Stimulated activated CD8-positive, alpha-beta memory T cell treated with anti-CD3 and anti-CD28 coated beads, Interleukin-15, amount 100 ng/mL, for 4 hours (primary cell): ENCODE results near the gene SDHA.
"Not testable (repeated sequence)": the region's sequence is repeated elsewhere in the genome, so short reads cannot be mapped to it uniquely, and the experiment has no call there.

Source experiments
- DNase-seq, 2 donors: peaks; one replicate each; pipeline ENCODE4 v3.0.0-alpha.2; 2020; ENCODE audit warnings: low read depth in 2 of 2

The SDHA gene

DNA sequence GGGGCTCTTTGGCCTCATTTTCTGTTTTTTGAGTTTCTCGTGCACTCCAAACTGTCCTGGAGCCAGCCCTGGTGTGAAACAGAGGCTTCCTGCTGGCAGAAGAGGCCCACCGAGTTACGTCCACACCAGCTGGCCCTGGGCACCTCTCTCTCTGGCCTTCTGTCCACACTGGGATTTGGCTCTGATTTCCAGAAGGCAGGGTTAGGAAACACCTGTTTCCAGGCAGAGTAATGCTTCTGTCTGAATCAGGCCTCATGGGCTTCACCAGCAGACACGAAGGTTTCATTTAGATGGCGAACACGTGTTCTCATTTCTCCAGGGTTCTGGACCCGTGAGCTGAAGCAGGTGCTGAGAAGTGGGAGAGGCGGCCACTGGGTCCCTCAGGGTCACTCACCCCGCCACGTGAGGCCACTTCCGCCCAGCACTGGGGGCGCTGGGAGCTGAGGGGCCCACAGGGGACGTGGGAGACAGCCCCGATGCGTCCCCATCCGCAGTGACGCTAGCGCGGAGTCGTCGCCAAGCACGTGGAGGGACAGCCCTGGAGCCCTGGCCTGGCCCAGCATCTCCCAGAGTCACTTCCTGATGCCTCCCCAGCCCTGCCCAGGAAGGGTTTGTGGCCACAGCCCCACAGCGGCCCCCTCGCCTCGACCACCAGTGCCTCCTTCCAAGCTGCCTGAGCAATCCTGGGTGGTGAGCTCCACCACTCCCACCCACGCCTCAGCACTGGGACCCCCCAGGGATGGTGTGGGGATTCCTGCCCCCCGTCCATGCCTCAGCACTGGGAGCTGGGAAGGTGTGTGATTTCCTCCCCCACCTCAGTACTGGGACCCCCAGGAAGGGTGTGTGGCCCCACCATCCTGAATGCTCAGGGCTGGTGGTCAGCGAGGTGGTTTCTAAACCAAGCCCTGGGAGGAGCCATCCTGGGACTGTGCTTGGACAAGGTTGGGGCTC is 31.8 kb upstream of the SDHA start:
- DNase-seq, result no peak

DNA sequence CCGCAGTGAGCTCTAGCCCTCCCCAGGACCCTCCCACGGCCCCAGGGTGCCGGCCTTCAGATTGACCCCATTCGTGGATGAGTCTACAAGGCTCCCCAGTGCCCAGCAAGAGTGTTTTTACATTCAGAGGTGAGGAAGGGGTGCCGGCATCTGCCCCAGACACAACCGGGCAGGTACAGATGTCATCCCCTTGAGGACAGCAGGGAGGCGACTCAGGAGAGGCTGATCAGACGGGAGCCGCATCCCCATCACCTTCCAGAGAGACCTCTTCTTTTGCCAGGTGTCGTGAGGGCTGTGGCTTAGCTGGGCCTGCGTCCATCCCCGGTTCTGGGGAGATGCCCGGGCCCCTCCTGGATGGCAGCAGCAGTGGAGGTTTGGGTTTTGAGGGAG is 31.1 kb upstream of the SDHA start:
- DNase-seq, result no peak

DNA sequence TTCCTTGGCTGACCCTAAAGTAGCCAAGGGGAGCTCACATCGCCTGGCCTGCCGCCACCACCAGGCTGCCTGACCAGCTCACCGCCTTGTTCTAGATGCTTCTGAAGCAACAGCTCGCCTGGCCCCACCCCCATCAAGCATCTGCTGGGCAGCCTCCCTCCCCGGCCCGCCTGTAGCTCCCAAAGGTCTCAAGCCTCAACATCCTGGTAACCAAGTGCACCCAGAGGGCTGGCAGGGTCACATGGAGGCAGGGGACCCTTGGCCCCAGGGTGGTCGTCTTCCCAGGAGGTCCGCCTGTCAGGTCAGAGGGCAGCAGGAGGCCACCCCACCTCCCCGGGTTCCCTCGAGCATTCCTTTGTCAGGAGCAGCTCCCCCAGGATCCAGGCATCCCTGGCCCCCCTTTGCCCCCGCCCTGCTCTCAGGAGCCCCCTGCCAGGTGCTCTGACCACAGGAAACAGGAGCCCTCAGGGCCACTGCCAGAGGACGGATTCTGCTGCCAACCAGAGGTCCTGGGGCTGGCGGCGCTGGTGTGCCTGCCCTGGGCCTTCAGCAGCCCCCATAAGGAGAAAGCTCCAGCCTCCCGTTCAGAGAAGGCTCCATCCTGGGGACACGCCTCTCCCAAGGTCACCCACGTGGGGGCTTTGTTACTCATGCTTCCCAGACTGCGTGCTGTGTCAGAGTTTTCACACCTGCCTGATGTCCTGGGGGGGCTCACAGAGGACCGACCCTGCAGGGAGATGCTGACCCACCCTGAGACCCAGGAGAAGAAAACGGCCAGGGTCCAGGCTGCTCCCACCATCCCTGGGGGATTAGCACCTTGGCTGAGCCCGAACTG is 30.3 kb upstream of the SDHA start:
- no peak for DNase-seq

DNA sequence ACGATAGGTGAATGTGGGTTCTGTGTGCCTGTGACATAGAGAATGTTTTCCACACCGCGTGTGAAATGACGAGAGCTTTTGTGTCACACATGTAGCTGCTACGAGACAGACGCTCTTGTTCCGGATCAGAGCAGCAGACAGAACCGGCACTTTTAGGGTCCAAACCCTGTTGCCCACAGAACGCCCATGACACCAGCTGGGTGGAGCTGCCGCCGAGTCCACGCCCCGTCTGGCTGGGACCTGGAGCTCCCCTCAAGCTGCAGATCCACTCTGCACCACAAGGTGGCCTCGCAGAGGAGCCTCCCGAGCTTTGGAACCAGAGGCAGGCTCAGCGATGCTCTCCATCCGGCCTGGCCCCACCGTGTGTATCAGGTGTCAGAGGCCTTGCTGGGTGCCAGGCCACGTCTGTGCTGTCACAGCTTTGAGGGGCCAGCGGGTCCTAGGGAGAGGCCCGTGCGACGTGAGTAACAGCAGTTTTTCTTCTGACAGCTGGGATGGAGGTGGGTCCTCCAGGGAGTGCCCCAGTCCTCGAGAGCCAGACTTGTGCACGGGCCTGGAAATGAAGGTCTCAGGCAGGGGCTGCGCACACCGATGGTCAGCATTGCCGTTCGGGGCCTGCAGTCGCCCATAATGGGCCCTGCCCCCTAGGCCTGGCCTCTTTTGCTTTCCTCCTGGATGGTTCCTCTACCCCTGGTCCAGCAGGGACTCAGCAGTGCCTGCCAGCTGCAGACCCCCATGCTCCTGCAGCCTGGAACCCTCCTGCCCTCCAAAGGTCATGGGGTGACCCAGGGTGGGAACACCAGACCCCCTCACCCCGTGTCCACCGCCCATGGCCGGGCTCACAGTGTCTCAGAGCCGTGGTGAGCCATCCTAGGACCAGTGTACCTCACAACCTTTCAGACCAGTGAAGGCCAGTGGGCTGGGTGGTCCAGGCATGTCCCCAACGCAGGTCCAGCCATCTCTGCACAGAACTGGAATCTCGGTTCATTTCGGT is 29.3 kb upstream of the SDHA start:
- peak; percentile 64 to 73 for DNase-seq

DNA sequence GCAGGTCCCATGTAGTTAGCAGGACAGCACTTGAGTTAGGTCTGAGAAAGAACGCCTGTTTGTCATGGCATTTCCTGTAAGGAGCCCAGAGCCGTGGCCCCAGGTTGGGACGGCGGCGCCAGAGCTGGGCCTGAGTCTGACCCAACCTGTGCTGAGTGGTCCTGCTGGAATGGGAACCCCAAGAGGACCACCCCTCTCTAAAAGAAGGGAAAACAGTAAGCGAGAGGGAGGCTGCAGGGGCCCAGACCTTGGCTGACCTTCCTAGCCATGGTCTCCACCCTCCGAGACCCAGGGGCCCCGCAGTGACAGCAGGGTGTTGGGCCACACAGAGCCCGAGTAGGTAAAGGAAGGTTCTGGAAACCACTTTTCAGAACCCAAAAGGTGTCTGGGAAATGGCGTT is 28.6 kb upstream of the SDHA start:
- no peak for DNase-seq

DNA sequence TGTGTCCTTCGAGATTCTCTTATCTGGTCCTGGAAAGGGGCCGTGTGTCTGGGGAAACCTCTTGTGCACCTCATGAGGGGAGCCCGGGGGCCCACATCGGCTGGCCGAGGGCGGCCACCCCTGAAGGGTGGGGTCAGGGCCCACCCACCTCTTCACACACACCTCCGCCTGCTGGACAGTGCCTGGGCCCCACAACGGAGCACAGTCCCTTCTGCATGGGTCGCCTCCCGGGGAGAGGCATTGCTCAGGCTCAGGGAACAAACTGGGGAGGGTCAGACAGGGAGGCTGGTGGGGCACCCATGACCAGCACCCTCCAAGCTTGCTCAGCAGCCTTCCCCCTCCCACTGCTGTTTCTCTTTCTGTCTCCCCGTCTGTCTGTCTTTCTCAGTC is 28.1 kb upstream of the SDHA start:
- no peak for DNase-seq

- DNase-seq, result no peak
These were observed 27.6 kb upstream of the SDHA start for GRCh38 chr5:190366-191035.

DNA sequence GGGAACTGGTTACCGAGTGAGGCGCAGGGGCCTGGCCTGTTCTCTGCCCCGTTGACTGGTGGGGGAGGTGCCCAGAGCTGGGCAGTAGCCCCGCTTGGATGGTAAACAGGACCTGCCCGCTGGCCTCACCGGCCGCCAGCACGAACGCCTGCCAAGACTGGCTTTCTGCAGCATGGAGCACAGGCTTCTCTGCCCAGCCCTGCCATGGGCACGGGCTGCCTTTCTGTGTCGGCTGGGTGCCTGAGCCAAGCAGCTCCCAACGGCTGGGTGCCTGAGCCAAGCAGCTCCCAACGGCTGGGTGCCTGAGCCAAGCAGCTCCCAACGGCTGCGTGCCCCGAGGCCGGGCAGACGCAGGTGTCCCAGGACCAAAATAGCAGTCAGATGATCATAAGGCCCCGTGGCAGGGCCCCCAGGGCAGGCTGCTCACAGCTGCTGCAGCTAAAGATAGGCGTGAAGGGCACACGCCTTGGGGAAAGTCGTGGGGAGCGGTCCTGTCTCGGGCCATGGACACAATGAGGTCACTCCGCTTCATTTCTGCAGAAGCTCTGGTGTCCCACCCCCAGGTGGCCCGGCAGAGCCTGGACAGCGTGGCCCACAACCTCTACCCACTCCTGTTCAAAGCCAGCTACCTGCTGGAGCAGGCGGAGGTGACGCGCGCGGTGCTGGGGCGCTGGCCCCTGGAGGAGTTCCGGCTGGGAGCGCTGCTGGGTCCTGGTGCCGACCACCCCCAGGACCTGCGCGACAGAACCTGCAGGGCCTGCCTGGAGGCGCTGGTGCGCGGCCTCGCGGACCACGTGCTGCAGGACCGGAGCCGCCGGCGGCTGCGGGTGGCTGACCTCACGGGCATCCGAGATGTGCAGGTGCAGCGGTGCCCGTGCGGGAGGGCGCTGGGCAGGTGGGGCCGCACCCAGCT is 26.8 kb upstream of the SDHA start, which contains the start of gene LRRC14B:
Gene LRRC14B, plus strand, starts transcription at position 460 of the 913 bp plus-strand sequence. Its CDS starts 44 bp downstream, at position 504.
- DNase-seq, result no peak

GRCh38 chr5:191949-192690 is 26.0 kb upstream of the SDHA start:
- no peak for DNase-seq

GRCh38 chr5:192691-192969 is 25.5 kb upstream of the SDHA start:
- DNase-seq, result no peak

DNA sequence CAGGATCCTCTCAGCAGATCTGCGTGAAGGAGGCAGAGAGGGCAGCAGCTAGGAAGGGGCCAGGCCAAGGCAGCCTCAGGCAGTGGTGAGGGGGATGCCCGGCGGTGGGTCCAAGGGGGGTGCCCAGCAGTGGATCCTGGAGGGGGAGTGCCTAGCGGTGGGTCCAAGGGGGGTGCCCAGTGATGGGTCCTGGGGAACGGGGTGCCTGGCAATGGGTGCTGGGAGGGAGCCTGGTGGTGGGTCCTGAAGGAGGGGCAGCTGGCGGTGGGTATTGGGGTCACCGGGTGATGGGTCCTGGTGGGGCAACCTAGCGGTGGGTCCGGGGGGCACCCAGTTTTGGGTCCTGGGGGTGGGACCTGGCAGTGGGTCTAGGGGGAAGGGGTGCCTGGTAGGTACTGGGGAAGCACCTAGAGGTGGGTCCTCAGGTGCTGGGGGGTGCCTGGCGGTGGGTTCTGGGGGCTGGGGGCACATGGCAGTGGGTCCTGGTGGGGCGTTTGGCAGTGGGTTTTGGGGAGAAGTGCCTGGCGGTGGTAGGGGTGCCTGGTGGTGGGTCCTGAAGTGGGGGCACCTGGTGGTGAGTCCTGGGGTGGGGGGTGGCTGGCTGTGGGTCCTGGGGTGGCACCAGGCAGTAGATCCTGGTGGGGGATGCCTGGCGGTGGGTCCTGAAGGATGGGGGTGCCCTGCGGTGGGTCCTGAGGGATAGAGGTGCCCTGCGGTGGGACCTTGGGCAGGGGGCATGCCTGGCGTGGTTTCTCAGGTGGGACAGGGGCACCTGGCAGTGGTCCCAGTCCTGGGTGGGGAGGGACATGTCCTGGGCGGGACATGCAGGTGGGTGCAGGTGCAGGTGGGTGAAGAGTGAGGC is 24.9 kb upstream of the SDHA start:
- no peak for DNase-seq

DNA sequence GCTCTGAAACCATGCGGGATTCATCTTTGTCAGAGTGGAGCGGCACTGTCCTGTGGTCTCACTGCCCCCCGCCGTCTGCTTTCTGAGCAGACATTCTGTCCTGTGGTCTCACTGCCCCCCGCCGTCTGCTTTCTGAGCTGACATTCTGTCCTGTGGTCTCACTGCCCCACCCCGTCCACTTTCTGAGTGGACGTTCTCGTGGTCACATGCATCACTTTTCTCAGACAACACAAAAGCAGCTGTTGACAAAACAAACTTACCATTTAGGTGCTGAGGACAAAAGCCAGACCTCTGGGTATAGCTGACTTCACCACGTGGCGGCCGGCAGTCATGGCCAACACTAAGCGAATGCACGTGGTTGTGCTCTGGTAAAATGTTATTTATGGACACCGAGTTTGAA is 24.0 kb upstream of the SDHA start:
- DNase-seq, result no peak

DNA sequence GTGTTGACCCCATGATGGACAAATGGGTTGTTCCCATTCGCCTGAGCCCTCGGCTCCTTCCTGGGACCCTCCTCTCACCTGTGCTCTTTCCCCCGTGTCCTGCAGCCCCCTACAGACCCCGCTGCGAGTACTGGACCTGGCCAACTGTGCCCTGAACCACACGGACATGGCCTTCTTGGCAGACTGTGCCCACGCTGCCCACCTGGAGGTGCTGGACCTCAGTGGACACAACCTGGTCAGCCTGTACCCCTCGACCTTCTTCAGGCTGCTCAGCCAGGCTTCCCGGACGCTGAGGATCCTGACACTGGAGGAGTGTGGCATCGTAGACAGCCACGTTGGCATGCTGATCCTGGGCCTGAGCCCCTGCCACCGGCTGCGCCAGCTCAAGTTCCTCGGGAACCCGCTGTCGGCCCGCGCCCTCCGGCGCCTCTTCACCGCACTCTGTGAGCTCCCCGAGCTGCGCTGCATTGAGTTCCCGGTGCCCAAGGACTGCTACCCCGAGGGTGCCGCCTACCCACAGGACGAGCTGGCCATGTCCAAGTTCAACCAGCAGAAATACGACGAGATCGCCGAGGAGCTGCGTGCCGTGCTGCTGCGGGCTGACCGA is 23.4 kb upstream of the SDHA start:
- no peak for DNase-seq

- no peak for DNase-seq
These were observed 22.5 kb upstream of the SDHA start for GRCh38 chr5:195401-196160.

GRCh38 chr5:196350-196749 is 21.8 kb upstream of the SDHA start:
- no peak for DNase-seq

GRCh38 chr5:197031-197430 is 21.1 kb upstream of the SDHA start:
- not testable (repeated sequence) for DNase-seq

GRCh38 chr5:197892-198489 is 20.1 kb upstream of the SDHA start:
- no peak for DNase-seq
